ENCODE results near the gene REPIN1.

- TF ChIP-seq ZFP91 (CRISPR knock-in tag; IDR thresholded peaks at IDR 0.05) (no peak), CBX2 (IDR thresholded peaks at IDR 0.05; ENCODE audit: insufficient read depth, low read length, poor library complexity, severe bottlenecking) (no peak), POLR2A (conservative IDR thresholded peaks at IDR 0.05) (no peak), MYC (IDR thresholded peaks at IDR 0.05; ENCODE audit: low read depth, low read length) (no peak), MYC (CRISPR knock-in tag; IDR thresholded peaks at IDR 0.05; ENCODE audit: borderline replicate concordance, low read depth) (no peak), ZNF263 (CRISPR knock-in tag; IDR thresholded peaks at IDR 0.05; ENCODE audit: borderline replicate concordance) (no peak), CBX5 (IDR thresholded peaks at IDR 0.05; ENCODE audit: borderline replicate concordance, low read depth) (no peak), KLF1 (tag; IDR thresholded peaks at IDR 0.05) (no peak), ZNF12 (CRISPR knock-in tag; IDR thresholded peaks at IDR 0.05) (no peak), YY1 (IDR thresholded peaks at IDR 0.05; ENCODE audit: borderline replicate concordance in 1 of 3, control insufficient read depth in 1 of 3, extremely low read depth in 1 of 3, insufficient read depth in 3 of 3, insufficient read length in 1 of 3, insufficient replicate concordance in 2 of 3, low read depth in 1 of 3, low read length in 2 of 3) (no peak), CBX8 (IDR thresholded peaks at IDR 0.05; ENCODE audit: borderline replicate concordance, extremely low read depth, low read depth, low read length, poor library complexity, severe bottlenecking) (no peak)
Observed at GRCh38 chr7:150415161-150416153, 46.8 kb downstream of the REPIN1 start.

All from K562 (cell line).